Gastroesophageal sphincter (tissue), 3 donors: ENCODE data around the gene SERPINF2.

Experiments
- EP300 ChIP-seq: sonication (generic); formaldehyde crosslinking; IDR thresholded peaks from one replicate; pipeline ENCODE4 v1.6.1; 2017; ENCODE audit warnings: antibody characterized with exemption, mild to moderate bottlenecking
- POLR2A ChIP-seq, 2 donors: fragments of 450-650 bp; IDR thresholded peaks; one replicate each; pipeline ENCODE4 v1.6.1; 2017; ENCODE audit warnings: antibody characterized with exemption in 2 of 2, mild to moderate bottlenecking in 2 of 2, moderate library complexity in 1 of 2
- TF ChIP-seq, protein P1 (sequence below), 4 experiments: fragments of 200-600 bp in 2 of 4; fragments of 450-650 bp in 2 of 4; sonication (generic) in 1 of 4; IDR thresholded peaks; one replicate each; pipeline ENCODE4 v1.5.1; 2017 to 2019; ENCODE audit warnings: antibody characterized with exemption in 4 of 4, mild to moderate bottlenecking in 2 of 4, moderate library complexity in 2 of 4

DNA sequence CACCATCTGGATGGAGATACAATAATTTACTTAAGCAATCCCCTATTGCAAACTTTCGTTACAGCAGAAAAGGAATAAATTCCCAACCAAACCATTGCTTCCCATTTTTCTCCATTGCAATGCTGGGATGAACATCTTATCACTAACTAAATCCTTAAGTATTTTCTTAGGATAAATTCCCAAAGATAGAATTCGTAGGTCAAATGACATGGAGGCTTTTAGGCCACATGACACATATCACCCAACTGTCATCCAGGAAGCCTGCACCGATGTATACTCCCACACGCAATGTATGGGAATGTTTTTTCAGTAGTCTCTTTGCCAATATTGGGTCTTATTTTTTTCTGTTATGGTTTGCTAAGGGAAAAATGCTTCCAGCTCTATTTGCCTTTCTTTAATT lies 30.9 kb upstream of the SERPINF2 start:
- TF ChIP-seq, protein P1, sequence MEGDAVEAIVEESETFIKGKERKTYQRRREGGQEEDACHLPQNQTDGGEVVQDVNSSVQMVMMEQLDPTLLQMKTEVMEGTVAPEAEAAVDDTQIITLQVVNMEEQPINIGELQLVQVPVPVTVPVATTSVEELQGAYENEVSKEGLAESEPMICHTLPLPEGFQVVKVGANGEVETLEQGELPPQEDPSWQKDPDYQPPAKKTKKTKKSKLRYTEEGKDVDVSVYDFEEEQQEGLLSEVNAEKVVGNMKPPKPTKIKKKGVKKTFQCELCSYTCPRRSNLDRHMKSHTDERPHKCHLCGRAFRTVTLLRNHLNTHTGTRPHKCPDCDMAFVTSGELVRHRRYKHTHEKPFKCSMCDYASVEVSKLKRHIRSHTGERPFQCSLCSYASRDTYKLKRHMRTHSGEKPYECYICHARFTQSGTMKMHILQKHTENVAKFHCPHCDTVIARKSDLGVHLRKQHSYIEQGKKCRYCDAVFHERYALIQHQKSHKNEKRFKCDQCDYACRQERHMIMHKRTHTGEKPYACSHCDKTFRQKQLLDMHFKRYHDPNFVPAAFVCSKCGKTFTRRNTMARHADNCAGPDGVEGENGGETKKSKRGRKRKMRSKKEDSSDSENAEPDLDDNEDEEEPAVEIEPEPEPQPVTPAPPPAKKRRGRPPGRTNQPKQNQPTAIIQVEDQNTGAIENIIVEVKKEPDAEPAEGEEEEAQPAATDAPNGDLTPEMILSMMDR (IDR thresholded peaks at IDR 0.05) = no peak
- TF ChIP-seq EP300 (no peak), POLR2A (IDR thresholded peaks at IDR 0.05) (no peak)
